GM19035 (cell line): Measurements from ENCODE around the gene THAP4.
"Not testable (repeated sequence)": the region's sequence is repeated elsewhere in the genome, so short reads cannot be mapped to it uniquely, and the experiment has no call there.

Source experiments
- ATAC-seq: cut with Tn5 transposase; IDR thresholded peaks from one replicate; pipeline ENCODE4 v1.9.1; 2021; ENCODE audit not compliant: unreplicated experiment

THAP4 gene

GRCh38 chr2:241567266-241567665 lies 69.7 kb downstream of the THAP4 start:
- not testable (repeated sequence) for ATAC-seq

- ATAC-seq, result no peak
Observed at GRCh38 chr2:241566468-241566867, 70.5 kb downstream of the THAP4 start.

- not testable (repeated sequence) for ATAC-seq
Observed at GRCh38 chr2:241566021-241566420, 70.9 kb downstream of the THAP4 start.

GRCh38 chr2:241565411-241565810 lies 71.5 kb downstream of the THAP4 start:
- ATAC-seq, result no peak

- ATAC-seq, result no peak
Observed at GRCh38 chr2:241564596-241565410, 72.2 kb downstream of the THAP4 start.

- ATAC-seq, result no peak
Observed at GRCh38 chr2:241563981-241564595, 72.9 kb downstream of the THAP4 start.

GRCh38 chr2:241563571-241563980 lies 73.4 kb downstream of the THAP4 start:
- no peak for ATAC-seq

- ATAC-seq, result no peak
Observed at GRCh38 chr2:241563031-241563507, 73.9 kb downstream of the THAP4 start.

- no peak for ATAC-seq
Observed at GRCh38 chr2:241562269-241562891, 74.6 kb downstream of the THAP4 start.

GRCh38 chr2:241561832-241562231 lies 75.1 kb downstream of the THAP4 start:
- ATAC-seq, result no peak

GRCh38 chr2:241560883-241561474 lies 76.0 kb downstream of the THAP4 start:
- no peak for ATAC-seq

GRCh38 chr2:241560162-241560882 lies 76.6 kb downstream of the THAP4 start:
- no peak for ATAC-seq

GRCh38 chr2:241559323-241560161 lies 77.4 kb downstream of the THAP4 start:
- ATAC-seq, result no peak

GRCh38 chr2:241558532-241559322 lies 78.2 kb downstream of the THAP4 start, which contains the start of gene BOK:
Gene BOK, plus strand, starts transcription at chr2:241558745. Its CDS starts 739 bp downstream, at chr2:241559484.
- no peak for ATAC-seq

- no peak for ATAC-seq
Observed at GRCh38 chr2:241556746-241557145, 80.2 kb downstream of the THAP4 start.

GRCh38 chr2:241555711-241556110 lies 81.2 kb downstream of the THAP4 start:
- no peak for ATAC-seq

GRCh38 chr2:241554610-241555322 lies 82.2 kb downstream of the THAP4 start:
- no peak for ATAC-seq

GRCh38 chr2:241553981-241554380 lies 83.0 kb downstream of the THAP4 start:
- ATAC-seq, result no peak

- ATAC-seq, result no peak
Observed at GRCh38 chr2:241553512-241553830, 83.5 kb downstream of the THAP4 start.
